Naive B cell (primary cell): ENCODE results near the gene MYL3. TPM values are rescaled to one million over a fixed set of nuclear protein-coding genes. Genes with fewer than 3 reads are reported as not detected.

ENCODE experiments used
- ATAC-seq, 2 donors: fragments of 150-1000 bp; cut with Tn5 transposase; 2 replicates each; pipeline ENCODE4 v1.10.0; 2021; ENCODE audit warnings: low read depth in 2 of 2, mild to moderate bottlenecking in 2 of 2, moderate library complexity in 2 of 2
- DNase-seq: peaks from one replicate; pipeline ENCODE4 v3.0.0; 2022
- H3K27ac Mint-ChIP-seq, 6 donors: one replicate each; pipeline ENCODE4 v1.8.0; 2020 to 2022; ENCODE audit warnings: mild to moderate bottlenecking in 6 of 6, mixed read lengths in 6 of 6, moderate library complexity in 5 of 6, inconsistent platforms in 2 of 6
- H3K27me3 Mint-ChIP-seq, 3 donors: one replicate each; pipeline ENCODE4 v1.8.0; 2021 to 2022; ENCODE audit warnings: mixed read lengths in 3 of 3, mild to moderate bottlenecking in 1 of 3
- H3K36me3 Mint-ChIP-seq, 2 donors: one replicate each; pipeline ENCODE4 v1.8.0; 2020 to 2022; ENCODE audit warnings: mixed read lengths in 2 of 2, inconsistent platforms in 1 of 2, mild to moderate bottlenecking in 1 of 2
- H3K4me1 Mint-ChIP-seq, 3 donors: one replicate each; pipeline ENCODE4 v1.8.0; 2020 to 2022; ENCODE audit warnings: mixed read lengths in 3 of 3, inconsistent platforms in 1 of 3, mild to moderate bottlenecking in 1 of 3, moderate library complexity in 1 of 3
- H3K4me3 Mint-ChIP-seq, 8 donors: one replicate each; pipeline ENCODE4 v1.8.0; 2020 to 2022; ENCODE audit warnings: mild to moderate bottlenecking in 8 of 8, mixed read lengths in 8 of 8, moderate library complexity in 8 of 8, inconsistent platforms in 2 of 8
- H3K9me3 Mint-ChIP-seq, 7 donors: one replicate each; pipeline ENCODE4 v1.8.0; 2020 to 2022; ENCODE audit warnings: mixed read lengths in 7 of 7, mild to moderate bottlenecking in 5 of 7, inconsistent platforms in 2 of 7, moderate library complexity in 1 of 7
- polyA plus RNA-seq, 6 donors: library from polyadenylated mRNA; unstranded; fragments of 300-500 nt; fragmentation: Illumina TruSeq; gene quantifications; one replicate each; pipeline ENCODE4 v1.2.3, GENCODE V29; 2021; ENCODE audit warnings: low read depth in 6 of 6

Gene MYL3
- polyA plus RNA-seq, 6 donors from 2014 or later = not detected

- Mint-ChIP-seq H3K27ac (peak overlapping the region in 3 of 6 donors; percentile 11 to 68 (median 37)), H3K9me3 (no peaks in the 10 kb centered on the region), H3K4me1 (peaks cover 21 to 25% (median 23%) of the 10 kb centered on the region in 3 donors), H3K27me3 (peaks cover 10 to 23% (median 14%) of the 10 kb centered on the region in 3 donors), H3K36me3 (no peaks in the 10 kb centered on the region), H3K4me3 (peak overlapping the region in 4 of 8 donors; percentile 13 to 69 (median 25))
- DNase-seq (no peak), ATAC-seq (peak; percentile 74 to 80)
Observed at GRCh38 chr3:46874430-46874829, 11.2 kb upstream of the MYL3 start.

GRCh38 chr3:46873521-46873920 lies 10.3 kb upstream of the MYL3 start:
- Mint-ChIP-seq H3K27me3 (peaks cover 10 to 32% (median 23%) of the 10 kb centered on the region in 3 donors), H3K9me3 (no peaks in the 10 kb centered on the region), H3K27ac (peak overlapping the region in 1 of 6 donors; percentile 57), H3K36me3 (no peaks in the 10 kb centered on the region), H3K4me1 (peaks cover 21 to 25% (median 23%) of the 10 kb centered on the region in 3 donors), H3K4me3 (peak overlapping the region in 2 of 8 donors; percentile 14 to 60)
- ATAC-seq (peak in 1 of 2 donors; percentile 4), DNase-seq (no peak)

GRCh38 chr3:46871222-46871621 lies 8.0 kb upstream of the MYL3 start:
- Mint-ChIP-seq H3K4me3 (peak overlapping the region in 1 of 8 donors; percentile 40), H3K4me1 (peaks cover 21 to 25% (median 23%) of the 10 kb centered on the region in 3 donors), H3K36me3 (no peaks in the 10 kb centered on the region), H3K27ac (no peak overlapping the region), H3K9me3 (no peaks in the 10 kb centered on the region), H3K27me3 (peaks cover 15 to 32% (median 28%) of the 10 kb centered on the region in 3 donors)
- ATAC-seq (no peak), DNase-seq (no peak)

- no peak for ATAC-seq
- Mint-ChIP-seq H3K27me3 (peaks cover 15 to 32% (median 28%) of the 10 kb centered on the region in 3 donors), H3K9me3 (no peaks in the 10 kb centered on the region), H3K4me3 (no peak overlapping the region), H3K36me3 (no peaks in the 10 kb centered on the region), H3K27ac (peak overlapping the region in 1 of 6 donors; percentile 19), H3K4me1 (peaks cover 21 to 25% (median 23%) of the 10 kb centered on the region in 3 donors)
- DNase-seq = no peak
Observed at GRCh38 chr3:46870651-46871050, 7.4 kb upstream of the MYL3 start.

GRCh38 chr3:46869440-46869839 lies 6.2 kb upstream of the MYL3 start:
- H3K27me3 Mint-ChIP-seq = peaks cover 15 to 32% (median 28%) of the 10 kb centered on the region in 3 donors
- DNase-seq (no peak), ATAC-seq (no peak)
- H3K36me3 Mint-ChIP-seq = no peaks in the 10 kb centered on the region
- H3K27ac Mint-ChIP-seq = no peak overlapping the region
- H3K4me3 Mint-ChIP-seq = no peak overlapping the region
- H3K9me3 Mint-ChIP-seq = no peaks in the 10 kb centered on the region
- peaks cover 18 to 19% (median 18%) of the 10 kb centered on the region in 3 donors for H3K4me1 Mint-ChIP-seq

GRCh38 chr3:46868948-46869347 lies 5.7 kb upstream of the MYL3 start:
- H3K27me3 Mint-ChIP-seq = peaks cover 15 to 32% (median 28%) of the 10 kb centered on the region in 3 donors
- H3K4me1 Mint-ChIP-seq = peaks cover 13 to 14% (median 13%) of the 10 kb centered on the region in 3 donors
- no peaks in the 10 kb centered on the region for H3K36me3 Mint-ChIP-seq
- ATAC-seq (no peak), DNase-seq (no peak)
- no peaks in the 10 kb centered on the region for H3K9me3 Mint-ChIP-seq
- H3K27ac Mint-ChIP-seq = no peak overlapping the region
- no peak overlapping the region for H3K4me3 Mint-ChIP-seq

GRCh38 chr3:46868287-46868686 lies 5.0 kb upstream of the MYL3 start:
- H3K4me1 Mint-ChIP-seq = peaks cover 6 to 9% (median 7%) of the 10 kb centered on the region in 3 donors
- no peak overlapping the region for H3K27ac Mint-ChIP-seq
- H3K9me3 Mint-ChIP-seq = no peaks in the 10 kb centered on the region
- H3K36me3 Mint-ChIP-seq = no peaks in the 10 kb centered on the region
- DNase-seq (no peak), ATAC-seq (no peak)
- H3K4me3 Mint-ChIP-seq = no peak overlapping the region
- H3K27me3 Mint-ChIP-seq = peaks cover 15 to 32% (median 28%) of the 10 kb centered on the region in 3 donors

GRCh38 chr3:46867550-46867898 lies 4.3 kb upstream of the MYL3 start:
- ATAC-seq (no peak), DNase-seq (no peak)
- Mint-ChIP-seq H3K4me3 (no peak overlapping the region), H3K36me3 (no peaks in the 10 kb centered on the region), H3K27me3 (peaks cover 9 to 32% (median 28%) of the 10 kb centered on the region in 3 donors), H3K4me1 (peaks cover 0 to 4% (median 0%) of the 10 kb centered on the region in 3 donors), H3K9me3 (no peaks in the 10 kb centered on the region), H3K27ac (no peak overlapping the region)

- no peak overlapping the region for H3K4me3 Mint-ChIP-seq
- peaks cover 9 to 32% (median 28%) of the 10 kb centered on the region in 3 donors for H3K27me3 Mint-ChIP-seq
- peak; percentile 71 to 75 for ATAC-seq
- peak; percentile 70 for DNase-seq
- no peaks in the 10 kb centered on the region for H3K36me3 Mint-ChIP-seq
- H3K4me1 Mint-ChIP-seq = peaks cover 0 to 4% (median 0%) of the 10 kb centered on the region in 3 donors
- peak overlapping the region in 2 of 6 donors; percentile 48 to 86 for H3K27ac Mint-ChIP-seq
- H3K9me3 Mint-ChIP-seq = no peaks in the 10 kb centered on the region
Observed at GRCh38 chr3:46866720-46867549, 3.7 kb upstream of the MYL3 start.

- H3K9me3 Mint-ChIP-seq = no peaks in the 10 kb centered on the region
- no peak overlapping the region for H3K27ac Mint-ChIP-seq
- H3K4me3 Mint-ChIP-seq = no peak overlapping the region
- H3K36me3 Mint-ChIP-seq = no peaks in the 10 kb centered on the region
- no peak for ATAC-seq
- H3K4me1 Mint-ChIP-seq = peaks cover 0 to 4% (median 0%) of the 10 kb centered on the region in 3 donors
- H3K27me3 Mint-ChIP-seq = peaks cover 9 to 27% (median 25%) of the 10 kb centered on the region in 3 donors
- no peak for DNase-seq
Observed at GRCh38 chr3:46866032-46866595, 2.9 kb upstream of the MYL3 start.

GRCh38 chr3:46865546-46865945 lies 2.3 kb upstream of the MYL3 start:
- ATAC-seq = no peak
- no peaks in the 10 kb centered on the region for H3K36me3 Mint-ChIP-seq
- DNase-seq = no peak
- H3K27ac Mint-ChIP-seq = no peak overlapping the region
- peaks cover 0 to 4% (median 0%) of the 10 kb centered on the region in 3 donors for H3K4me1 Mint-ChIP-seq
- H3K4me3 Mint-ChIP-seq = no peak overlapping the region
- peaks cover 5 to 22% (median 20%) of the 10 kb centered on the region in 3 donors for H3K27me3 Mint-ChIP-seq
- H3K9me3 Mint-ChIP-seq = no peaks in the 10 kb centered on the region

GRCh38 chr3:46865031-46865507 lies 1.8 kb upstream of the MYL3 start:
- ATAC-seq (no peak), DNase-seq (no peak)
- Mint-ChIP-seq H3K36me3 (no peaks in the 10 kb centered on the region), H3K4me1 (peaks cover 0 to 4% (median 0%) of the 10 kb centered on the region in 3 donors), H3K9me3 (no peaks in the 10 kb centered on the region), H3K4me3 (no peak overlapping the region), H3K27me3 (peaks cover 5 to 20% (median 15%) of the 10 kb centered on the region in 3 donors), H3K27ac (no peak overlapping the region)

GRCh38 chr3:46864061-46864881 lies 1.0 kb upstream of the MYL3 start:
- Mint-ChIP-seq H3K4me1 (no peaks in the 10 kb centered on the region), H3K27me3 (peaks cover 5 to 12% (median 7%) of the 10 kb centered on the region in 3 donors), H3K27ac (peak overlapping the region in 1 of 6 donors; percentile 1), H3K36me3 (no peaks in the 10 kb centered on the region), H3K4me3 (no peak overlapping the region), H3K9me3 (no peaks in the 10 kb centered on the region)
- no peak for DNase-seq
- no peak for ATAC-seq
